SK-N-SH treated with all-trans-retinoic acid at 6 μM for 48 hours (cell line): ENCODE results near the gene THADA.

Source experiments
- ARNTL ChIP-seq: fragments of 450-650 bp; formaldehyde crosslinking; IDR thresholded peaks from 2 replicates; pipeline ENCODE4 v1.5.0; 2020; ENCODE audit warnings: low read depth, mild to moderate bottlenecking, moderate library complexity, borderline replicate concordance
- CREB5 ChIP-seq: fragments of 250-450 bp; sonication (Bioruptor Pico); IDR thresholded peaks from 2 replicates; pipeline ENCODE4 v1.5.1; 2020; ENCODE audit warnings: low read depth, mild to moderate bottlenecking, moderate library complexity
- GLIS3 ChIP-seq: fragments of 250-450 bp; sonication (Bioruptor Pico); IDR thresholded peaks from 2 replicates; pipeline ENCODE4 v1.5.0; 2020; ENCODE audit warnings: mild to moderate bottlenecking, moderate library complexity
- PATZ1 ChIP-seq: fragments of 250-450 bp; sonication (Bioruptor Pico); IDR thresholded peaks from 2 replicates; pipeline ENCODE4 v1.8.0; 2020; ENCODE audit warnings: mild to moderate bottlenecking, moderate library complexity, borderline replicate concordance
- PPARA ChIP-seq: fragments of 250-450 bp; sonication (Bioruptor Pico); IDR thresholded peaks from 2 replicates; pipeline ENCODE4 v1.5.0; 2020; ENCODE audit warnings: mild to moderate bottlenecking, borderline replicate concordance
- RARB ChIP-seq: fragments of 250-450 bp; sonication (Bioruptor Pico); IDR thresholded peaks from 2 replicates; pipeline ENCODE4 v1.8.0; 2021; ENCODE audit warnings: mild to moderate bottlenecking, moderate library complexity
- TCF4 ChIP-seq: fragments of 250-450 bp; sonication (Bioruptor Pico); IDR thresholded peaks from 2 replicates; pipeline ENCODE4 v1.8.0; 2021; ENCODE audit warnings: mild to moderate bottlenecking, moderate library complexity, borderline replicate concordance
- ZFP30 ChIP-seq: fragments of 450-650 bp; formaldehyde crosslinking; IDR thresholded peaks from 2 replicates; pipeline ENCODE4 v1.5.0; 2022; ENCODE audit warnings: mild to moderate bottlenecking, moderate library complexity

DNA sequence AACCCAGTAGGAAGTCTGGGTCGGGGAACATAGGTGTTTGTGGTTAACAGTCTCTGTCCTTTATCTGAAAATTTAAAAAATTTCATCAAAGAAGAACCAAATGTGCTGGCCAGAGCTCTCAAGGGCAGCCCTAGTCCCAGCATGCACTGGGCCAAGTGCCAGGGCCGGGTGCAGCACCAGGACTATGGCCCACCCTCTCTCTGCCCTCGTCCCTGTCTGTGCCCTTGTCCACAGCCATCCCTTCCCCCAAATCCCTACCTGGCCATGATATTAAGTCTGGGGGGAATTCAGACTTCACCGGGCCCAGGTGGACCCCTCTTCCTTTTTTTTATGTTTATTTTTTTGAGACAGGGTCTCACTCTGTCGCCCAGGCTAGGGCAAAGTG, 355.1 kb downstream of the THADA start:
- TF ChIP-seq RARB (no peak), ARNTL (CRISPR knock-in tag) (no peak), ZFP30 (CRISPR knock-in tag) (no peak), PATZ1 (CRISPR knock-in tag) (no peak), GLIS3 (CRISPR knock-in tag) (no peak), TCF4 (no peak), CREB5 (no peak), PPARA (no peak)
